Glutamatergic neuron (in vitro differentiated cells): ENCODE data around the gene ZDHHC8. TPM values are rescaled to one million over a fixed set of nuclear protein-coding genes. Genes with fewer than 3 reads are reported as not detected.

ENCODE experiments used
- DNase-seq: peaks from one replicate; pipeline ENCODE4 v3.0.0; 2022
- H3K27ac Mint-ChIP-seq: one replicate; pipeline ENCODE4 v1.8.0; 2020; ENCODE audit warnings: mild to moderate bottlenecking, mixed read lengths, inconsistent platforms; ENCODE audit not compliant: unreplicated experiment
- H3K27me3 Mint-ChIP-seq: one replicate; pipeline ENCODE4 v1.8.0; 2020; ENCODE audit warnings: mild to moderate bottlenecking, moderate library complexity, mixed read lengths, inconsistent platforms; ENCODE audit not compliant: unreplicated experiment
- H3K36me3 Mint-ChIP-seq: one replicate; pipeline ENCODE4 v1.8.0; 2020; ENCODE audit warnings: mild to moderate bottlenecking, mixed read lengths, inconsistent platforms; ENCODE audit not compliant: unreplicated experiment
- H3K4me1 Mint-ChIP-seq: one replicate; pipeline ENCODE4 v1.8.0; 2020; ENCODE audit warnings: mild to moderate bottlenecking, low read depth, mixed read lengths, inconsistent platforms; ENCODE audit not compliant: unreplicated experiment
- H3K4me3 Mint-ChIP-seq: one replicate; pipeline ENCODE4 v1.8.0; 2020; ENCODE audit warnings: mild to moderate bottlenecking, mixed read lengths, inconsistent platforms; ENCODE audit not compliant: unreplicated experiment
- H3K9me3 Mint-ChIP-seq: one replicate; pipeline ENCODE4 v1.8.0; 2020; ENCODE audit warnings: mild to moderate bottlenecking, moderate library complexity, mixed read lengths, inconsistent platforms; ENCODE audit not compliant: unreplicated experiment
- total RNA-seq: library from RNA; stranded (reverse); fragmentation: NEBNext Ultra II Directional; extraction: Animal tissue kit (Norgen Biotek cat#: 25700); gene quantifications from one replicate; pipeline ENCODE4 v1.2.1, GENCODE V29; 2021; ENCODE audit not compliant: unreplicated experiment
- TF ChIP-seq, protein P1 (sequence below): fragments of 200-600 bp; sonication (generic); IDR thresholded peaks from one replicate; pipeline ENCODE4 v1.5.0; 2021; ENCODE audit not compliant: partially characterized antibody, unreplicated experiment

Gene ZDHHC8
- total RNA-seq, 1 donor from 2014 or later: 119 TPM

DNA sequence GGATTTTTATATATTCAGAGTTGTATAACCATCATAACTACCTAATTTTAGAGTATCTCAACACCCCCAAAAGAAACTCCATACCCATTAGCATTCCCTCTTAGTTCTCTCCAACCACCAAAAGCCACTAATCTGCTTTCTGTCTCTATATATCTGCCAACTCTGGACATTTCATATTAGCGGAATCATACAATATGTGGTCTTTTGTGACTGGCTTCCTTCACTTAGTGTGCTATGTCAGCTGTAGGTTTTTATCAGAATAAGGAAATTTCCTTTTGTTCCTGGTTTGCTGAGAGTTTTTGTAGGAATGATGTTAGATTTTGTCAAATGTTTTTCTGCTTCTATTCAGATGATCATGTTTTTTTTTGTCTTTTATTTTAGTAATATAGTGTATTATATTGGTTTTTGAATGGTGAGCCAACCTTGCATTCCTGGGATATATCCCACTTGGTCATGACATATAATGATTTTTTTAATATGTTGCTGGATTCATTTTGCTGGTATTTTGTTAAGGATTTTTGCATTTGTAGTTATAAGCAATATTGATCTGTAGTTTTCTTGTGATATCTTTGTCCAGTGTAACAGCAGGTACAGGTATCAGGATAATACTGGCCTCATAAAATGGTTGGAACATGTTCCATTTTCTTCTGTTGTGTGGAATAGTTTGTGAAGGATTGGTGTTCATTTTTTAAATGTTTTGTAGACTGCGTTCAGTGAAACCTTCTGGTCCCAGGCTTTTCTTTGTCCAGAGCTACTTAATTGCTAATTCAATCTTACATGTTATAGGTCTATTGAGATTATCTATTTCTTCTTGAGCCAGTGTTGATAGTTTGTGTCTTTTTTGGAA, 34.8 kb upstream of the ZDHHC8 start:
- H3K4me3 Mint-ChIP-seq: no peak overlapping the region
- H3K9me3 Mint-ChIP-seq: peaks cover 8% of the 10 kb centered on the region
- no peak for DNase-seq
- H3K36me3 Mint-ChIP-seq: peaks cover 13% of the 10 kb centered on the region
- no peaks in the 10 kb centered on the region for H3K27me3 Mint-ChIP-seq
- H3K4me1 Mint-ChIP-seq: no peaks in the 10 kb centered on the region
- TF ChIP-seq, protein P1, sequence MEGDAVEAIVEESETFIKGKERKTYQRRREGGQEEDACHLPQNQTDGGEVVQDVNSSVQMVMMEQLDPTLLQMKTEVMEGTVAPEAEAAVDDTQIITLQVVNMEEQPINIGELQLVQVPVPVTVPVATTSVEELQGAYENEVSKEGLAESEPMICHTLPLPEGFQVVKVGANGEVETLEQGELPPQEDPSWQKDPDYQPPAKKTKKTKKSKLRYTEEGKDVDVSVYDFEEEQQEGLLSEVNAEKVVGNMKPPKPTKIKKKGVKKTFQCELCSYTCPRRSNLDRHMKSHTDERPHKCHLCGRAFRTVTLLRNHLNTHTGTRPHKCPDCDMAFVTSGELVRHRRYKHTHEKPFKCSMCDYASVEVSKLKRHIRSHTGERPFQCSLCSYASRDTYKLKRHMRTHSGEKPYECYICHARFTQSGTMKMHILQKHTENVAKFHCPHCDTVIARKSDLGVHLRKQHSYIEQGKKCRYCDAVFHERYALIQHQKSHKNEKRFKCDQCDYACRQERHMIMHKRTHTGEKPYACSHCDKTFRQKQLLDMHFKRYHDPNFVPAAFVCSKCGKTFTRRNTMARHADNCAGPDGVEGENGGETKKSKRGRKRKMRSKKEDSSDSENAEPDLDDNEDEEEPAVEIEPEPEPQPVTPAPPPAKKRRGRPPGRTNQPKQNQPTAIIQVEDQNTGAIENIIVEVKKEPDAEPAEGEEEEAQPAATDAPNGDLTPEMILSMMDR: no peak
- no peak overlapping the region for H3K27ac Mint-ChIP-seq

DNA sequence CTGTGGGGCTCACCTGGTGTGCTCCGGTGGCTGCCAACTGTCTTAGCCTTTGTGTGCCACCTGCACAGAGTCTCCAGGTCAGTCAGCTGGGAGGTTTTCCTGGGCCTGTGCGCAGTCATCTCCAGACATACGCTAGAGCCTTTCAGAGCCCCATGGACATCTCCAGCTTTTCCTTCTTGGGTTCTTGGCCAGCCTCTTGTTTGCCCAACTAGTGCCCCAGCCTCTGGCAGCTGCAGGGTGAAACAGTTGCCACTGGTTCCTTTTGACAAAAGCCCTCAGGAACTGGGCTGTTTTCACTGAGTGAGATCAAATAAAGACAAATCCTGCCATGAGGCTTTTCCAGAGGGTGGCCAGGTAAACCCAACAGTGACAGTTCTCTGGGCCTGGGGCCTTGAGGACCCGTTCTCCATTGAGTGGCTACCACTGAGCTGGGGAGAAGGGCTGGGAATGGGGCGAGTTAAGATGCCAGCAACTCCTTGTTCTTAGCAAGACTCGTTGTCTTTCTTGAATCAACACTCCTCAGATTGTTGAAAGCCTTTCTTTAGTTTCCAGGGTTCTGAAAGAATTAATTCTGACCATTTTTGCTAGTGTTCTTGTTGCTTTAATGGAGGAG, 32.4 kb upstream of the ZDHHC8 start:
- Mint-ChIP-seq H3K36me3 (peaks cover 27% of the 10 kb centered on the region), H3K4me1 (peaks cover 10% of the 10 kb centered on the region), H3K27me3 (peaks cover 4% of the 10 kb centered on the region), H3K9me3 (peaks cover 12% of the 10 kb centered on the region), H3K27ac (no peak overlapping the region), H3K4me3 (no peak overlapping the region)
- TF ChIP-seq, protein P1: no peak
- no peak for DNase-seq

DNA sequence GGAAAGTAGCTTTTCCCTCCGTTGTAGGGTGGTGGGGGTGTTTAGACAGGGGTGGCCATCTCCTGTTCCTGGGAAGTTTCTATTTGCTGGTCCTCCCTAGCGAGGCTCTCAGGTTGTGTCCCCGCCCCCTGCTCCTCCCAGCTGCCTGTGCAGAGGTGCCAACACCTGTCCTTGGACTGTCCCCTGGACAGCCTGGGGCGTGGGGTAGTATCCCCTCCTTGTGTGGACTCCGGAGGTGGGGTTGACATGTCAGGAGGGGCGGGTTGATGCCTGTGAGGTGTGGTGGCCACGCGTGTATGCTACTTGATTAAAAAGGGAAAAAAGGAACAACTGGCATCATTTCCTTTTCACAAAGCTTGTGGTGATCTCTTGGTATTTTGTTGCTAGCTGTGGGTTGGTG, 30.0 kb upstream of the ZDHHC8 start:
- Mint-ChIP-seq H3K9me3 (peaks cover 13% of the 10 kb centered on the region), H3K27ac (no peak overlapping the region), H3K27me3 (peaks cover 6% of the 10 kb centered on the region), H3K4me1 (peaks cover 28% of the 10 kb centered on the region), H3K4me3 (no peak overlapping the region), H3K36me3 (peaks cover 22% of the 10 kb centered on the region)
- DNase-seq: peak; percentile 10
- TF ChIP-seq, protein P1: no peak

DNA sequence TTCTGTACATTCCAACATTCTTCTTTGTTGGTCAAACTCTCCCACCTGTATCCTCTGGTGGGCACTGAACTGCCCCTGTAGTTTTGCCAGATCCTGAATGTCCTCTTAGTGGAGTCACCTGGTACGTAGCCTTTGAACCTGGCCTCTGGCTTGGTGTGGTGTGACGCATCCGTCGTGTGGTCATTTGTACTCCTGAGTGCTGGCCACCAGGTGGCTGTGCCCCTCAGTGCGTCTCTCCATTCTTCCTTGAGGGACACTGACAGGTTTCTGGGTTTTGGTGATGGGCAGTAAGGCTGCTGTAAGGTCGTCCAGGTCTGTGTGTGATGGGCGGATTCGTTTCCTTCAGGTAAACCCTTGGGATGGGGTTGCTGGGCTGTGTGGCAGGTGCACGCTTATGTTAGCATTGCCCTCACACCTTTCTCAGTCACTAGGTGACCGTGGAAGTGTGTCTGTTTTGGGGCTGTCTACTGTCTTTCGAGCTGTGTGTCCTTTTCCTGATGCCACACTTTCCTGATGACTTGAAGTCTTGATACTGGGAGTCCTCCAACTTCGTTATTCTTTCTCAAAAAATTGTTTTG, 29.3 kb upstream of the ZDHHC8 start:
- Mint-ChIP-seq H3K4me3 (no peak overlapping the region), H3K27me3 (peaks cover 8% of the 10 kb centered on the region), H3K27ac (peak overlapping the region; percentile 39), H3K9me3 (peaks cover 15% of the 10 kb centered on the region), H3K4me1 (peaks cover 32% of the 10 kb centered on the region), H3K36me3 (peaks cover 17% of the 10 kb centered on the region)
- peak; percentile 33 for DNase-seq
- TF ChIP-seq, protein P1: no peak
